Left kidney (tissue), 2 donors: Measurements from ENCODE around the gene ACKR1. TPM values are rescaled to one million over a fixed set of nuclear protein-coding genes. Genes with fewer than 3 reads are reported as not detected.

Experiments used
- DNase-seq: peaks from one replicate; pipeline ENCODE4 v3.0.0-alpha.2; 2013
- polyA plus RNA-seq: library from polyadenylated mRNA; unstranded; fragments of 120-200 nt; gene quantifications from one replicate; pipeline ENCODE4 v1.2.1, GENCODE V29; 2013; ENCODE audit not compliant: insufficient read length

Gene ACKR1
- polyA plus RNA-seq, 1 donor, result 0.33 TPM

GRCh38 chr1:159222075-159222865 lies 17.6 kb downstream of the ACKR1 start:
- DNase-seq, result no peak

DNA sequence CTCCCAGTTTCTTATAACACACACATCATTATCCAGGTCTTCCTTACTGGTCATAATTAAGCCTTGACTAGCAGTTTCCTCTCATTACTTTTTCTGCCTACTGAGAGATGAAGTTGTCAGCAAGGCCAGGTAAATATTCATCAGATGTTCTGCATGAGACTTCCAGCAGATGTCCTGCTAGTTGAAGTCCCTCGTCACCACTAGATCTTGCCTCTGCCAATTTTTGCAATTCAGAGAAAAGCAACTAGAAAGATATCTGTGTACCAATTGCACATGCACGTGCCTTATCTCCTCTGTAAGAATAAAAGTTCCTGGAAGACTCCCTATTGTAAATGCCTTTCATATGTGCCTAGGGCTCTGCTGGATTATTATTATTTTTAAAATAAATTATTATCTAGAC lies 18.3 kb downstream of the ACKR1 start:
- no peak for DNase-seq

GRCh38 chr1:159228554-159228953 lies 23.9 kb downstream of the ACKR1 start:
- DNase-seq, result no peak

DNA sequence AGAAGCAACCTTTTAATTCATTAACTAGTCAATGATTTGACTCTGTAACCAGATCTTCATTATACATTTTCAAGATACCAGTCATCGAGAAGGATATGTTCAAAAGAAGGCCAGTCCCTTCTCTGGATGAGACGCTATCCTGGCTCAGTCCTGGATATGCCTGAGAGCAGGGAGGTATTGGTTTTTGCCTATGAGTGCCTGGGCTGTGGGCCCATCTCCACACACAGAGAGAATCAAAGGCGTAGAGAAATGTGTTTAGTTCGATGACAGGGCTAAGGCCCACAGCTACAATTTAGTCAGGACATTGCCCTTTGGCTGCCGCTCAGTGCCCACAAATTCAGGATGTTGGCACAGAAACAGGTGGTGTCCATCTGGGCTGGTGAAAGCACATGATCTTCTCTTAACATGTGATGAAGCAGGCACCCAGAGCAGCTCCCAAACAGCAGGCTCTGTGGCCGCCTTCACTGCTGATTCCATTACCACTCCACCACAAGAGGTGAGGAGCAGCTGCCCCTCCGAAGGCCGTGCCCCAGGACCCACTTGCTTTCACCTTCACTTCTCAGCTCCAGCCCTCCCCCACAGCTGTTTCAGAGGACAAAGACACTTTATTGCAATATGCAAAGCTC lies 24.7 kb downstream of the ACKR1 start:
- no peak for DNase-seq

DNA sequence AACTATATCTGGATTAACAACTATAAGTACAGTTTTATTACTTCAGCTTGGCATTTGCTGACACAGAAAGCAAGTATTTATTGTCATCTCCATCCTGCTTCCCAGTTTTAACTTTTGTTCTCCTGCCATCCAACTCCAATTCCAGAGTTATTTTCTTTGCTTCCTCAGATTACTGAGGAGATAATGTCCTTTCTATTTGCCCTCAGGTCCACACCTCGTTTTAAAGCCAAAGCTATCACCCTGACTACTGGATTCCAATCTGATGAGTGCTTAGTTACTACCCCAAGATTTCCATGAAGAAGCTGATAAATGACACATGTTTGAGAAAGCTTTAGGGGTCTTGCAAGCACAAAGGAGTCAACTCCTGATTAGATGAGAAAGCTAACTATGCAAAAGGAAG lies 25.2 kb downstream of the ACKR1 start:
- no peak for DNase-seq

GRCh38 chr1:159239551-159240220 lies 35.0 kb downstream of the ACKR1 start:
- no peak for DNase-seq

- no peak for DNase-seq
Measured at GRCh38 chr1:159247266-159247665, 42.6 kb downstream of the ACKR1 start.

DNA sequence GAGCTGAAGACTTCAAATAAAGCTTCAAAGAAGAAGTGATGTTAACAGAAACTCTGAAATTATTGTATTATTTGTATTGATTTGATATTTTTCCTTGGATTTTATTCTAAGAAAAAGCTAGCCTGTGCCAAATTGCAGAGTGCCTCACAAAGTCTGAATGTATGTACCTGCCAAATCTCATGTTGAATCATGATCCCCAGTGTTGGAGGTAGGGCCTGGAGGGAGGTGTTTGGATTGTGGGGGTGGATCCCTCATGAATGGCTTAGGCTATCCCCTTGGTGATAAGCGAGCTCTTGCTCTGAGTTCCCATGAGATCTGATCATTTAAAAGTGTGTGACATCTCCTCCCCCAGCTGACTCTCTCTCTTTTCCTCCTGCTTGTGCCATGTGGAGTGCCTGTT lies 43.6 kb downstream of the ACKR1 start:
- no peak for DNase-seq

GRCh38 chr1:159250638-159251216 lies 46.1 kb downstream of the ACKR1 start:
- no peak for DNase-seq

Other genes with a start within 250 kb of the ACKR1 start
- 55.4 TPM for gene IFI16, start 195.0 kb upstream of the ACKR1 start, polyA plus RNA-seq
- 0.08 TPM for gene AIM2, start 128.1 kb upstream of the ACKR1 start, polyA plus RNA-seq
- gene CADM3, start 33.3 kb upstream of the ACKR1 start, polyA plus RNA-seq, result 0.20 TPM
- 0.37 TPM for gene FCER1A, start 97.5 kb downstream of the ACKR1 start, polyA plus RNA-seq
- not detected for gene OR10J4, start 227.3 kb downstream of the ACKR1 start, polyA plus RNA-seq
- gene OR10J1, start 234.8 kb downstream of the ACKR1 start, polyA plus RNA-seq, result 0.03 TPM